Fibroblast of skin of right quadriceps (primary cell): Measurements from ENCODE around the gene MAG.
"Not testable (repeated sequence)": the region's sequence is repeated elsewhere in the genome, so short reads cannot be mapped to it uniquely, and the experiment has no call there.

Experiments
- DNase-seq: peaks from one replicate; pipeline ENCODE4 v3.0.0-alpha.2; 2013

The MAG gene

GRCh38 chr19:35284153-35285094 lies 7.5 kb upstream of the MAG start:
- DNase-seq, result no peak

- DNase-seq, result no peak
These were observed 6.9 kb upstream of the MAG start for GRCh38 chr19:35285095-35285449.

- not testable (repeated sequence) for DNase-seq
These were observed 6.5 kb upstream of the MAG start for GRCh38 chr19:35285465-35285864.

- not testable (repeated sequence) for DNase-seq
These were observed 5.9 kb upstream of the MAG start for GRCh38 chr19:35286101-35286500.

GRCh38 chr19:35287713-35288112 lies 4.2 kb upstream of the MAG start:
- no peak for DNase-seq

GRCh38 chr19:35288331-35288730 lies 3.6 kb upstream of the MAG start:
- DNase-seq, result no peak

GRCh38 chr19:35288906-35289305 lies 3.1 kb upstream of the MAG start:
- no peak for DNase-seq

GRCh38 chr19:35290381-35291127 lies 1.4 kb upstream of the MAG start:
- no peak for DNase-seq

- DNase-seq, result no peak
These were observed 702 bp upstream of the MAG start for GRCh38 chr19:35291259-35291658.

- DNase-seq, result no peak
These were observed 731 bp downstream of the MAG start for GRCh38 chr19:35292421-35293362.

- DNase-seq, result no peak
These were observed 1.4 kb downstream of the MAG start for GRCh38 chr19:35293363-35293739.

GRCh38 chr19:35293808-35294207 lies 1.8 kb downstream of the MAG start:
- DNase-seq, result no peak

GRCh38 chr19:35294328-35294727 lies 2.4 kb downstream of the MAG start:
- no peak for DNase-seq

GRCh38 chr19:35294859-35295791 lies 3.2 kb downstream of the MAG start:
- DNase-seq, result no peak

GRCh38 chr19:35295792-35296462 lies 4.0 kb downstream of the MAG start:
- no peak for DNase-seq

GRCh38 chr19:35296644-35297514 lies 4.9 kb downstream of the MAG start:
- no peak for DNase-seq

GRCh38 chr19:35297515-35297848 lies 5.5 kb downstream of the MAG start:
- DNase-seq, result no peak

- DNase-seq, result no peak
These were observed 6.0 kb downstream of the MAG start for GRCh38 chr19:35297922-35298321.

- no peak for DNase-seq
These were observed 6.6 kb downstream of the MAG start for GRCh38 chr19:35298561-35298972.
